ENCODE data around the gene WWOX. TPM values are rescaled to one million over a fixed set of nuclear protein-coding genes. Genes with fewer than 3 reads are reported as not detected.

Gene WWOX
- total RNA-seq, 1 experiment from 2014 or later: 28.3 TPM

- H3K36me3 ChIP-seq (ENCODE audit: low read depth, low read length): no peaks in the 10 kb centered on the region
- H3K27me3 ChIP-seq (ENCODE audit: low read length): no peaks in the 10 kb centered on the region
- H3K4me3 ChIP-seq (ENCODE audit: low read length): no peak overlapping the region
- no peaks in the 10 kb centered on the region for H4K20me1 ChIP-seq (ENCODE audit: low read length)
- H2AFZ ChIP-seq (ENCODE audit: low read length): no peak overlapping the region
- H3K4me1 ChIP-seq (ENCODE audit: insufficient read depth, low read length): peaks cover 11% of the 10 kb centered on the region
- ChIA-PET POLR2A (ENCODE audit: unreplicated experiment) (no interaction called here), CTCF (no interaction called here)
- no peaks in the 10 kb centered on the region for H3K9me2 ChIP-seq (replicated peaks; ENCODE audit: low read length)
- ATAC-seq (no peak), DNase-seq (no peak)
- no peaks in the 10 kb centered on the region for H3K79me2 ChIP-seq (ENCODE audit: low read length)
- no peak for TF ChIP-seq CTCF (conservative IDR thresholded peaks at IDR 0.05; ENCODE audit: low read depth, low read length)
- no peak for TF ChIP-seq EZH2 (IDR thresholded peaks at IDR 0.05; ENCODE audit: low read length, unreplicated experiment)
- intact Hi-C loops (cut with micrococcal nuclease): no loop called here
- no peak overlapping the region for H3K4me2 ChIP-seq (ENCODE audit: low read length)
- no peaks in the 10 kb centered on the region for H3F3A ChIP-seq (ENCODE audit: low read length, unreplicated experiment)
- no peak overlapping the region for H3K9ac ChIP-seq (ENCODE audit: low read length)
- no peak overlapping the region for H3K27ac ChIP-seq (ENCODE audit: low read length)
- no peaks in the 10 kb centered on the region for H3K9me3 ChIP-seq (ENCODE audit: low read length)
- BruUV-seq (replicated peaks): no TSS peak
Measured at GRCh38 chr16:78137179-78137578, 37.7 kb downstream of the WWOX start.

- ChIA-PET CTCF (no interaction called here), POLR2A (ENCODE audit: unreplicated experiment) (no interaction called here)
- no peaks in the 10 kb centered on the region for H4K20me1 ChIP-seq (ENCODE audit: low read length)
- H2AFZ ChIP-seq (ENCODE audit: low read length): no peak overlapping the region
- no peaks in the 10 kb centered on the region for H3K9me2 ChIP-seq (replicated peaks; ENCODE audit: low read length)
- intact Hi-C loops (cut with micrococcal nuclease): no loop called here
- no TSS peak for BruUV-seq (replicated peaks)
- no peaks in the 10 kb centered on the region for H3K36me3 ChIP-seq (ENCODE audit: low read depth, low read length)
- TF ChIP-seq EZH2phosphoT487 (IDR thresholded peaks at IDR 0.05; ENCODE audit: borderline replicate concordance, low read length) (no peak), EZH2 (IDR thresholded peaks at IDR 0.05; ENCODE audit: low read length, unreplicated experiment) (no peak), CTCF (conservative IDR thresholded peaks at IDR 0.05; ENCODE audit: low read depth, low read length) (no peak)
- no peaks in the 10 kb centered on the region for H3F3A ChIP-seq (ENCODE audit: low read length, unreplicated experiment)
- H3K9ac ChIP-seq (ENCODE audit: low read length): no peak overlapping the region
- no peak overlapping the region for H3K27ac ChIP-seq (ENCODE audit: low read length)
- no peaks in the 10 kb centered on the region for H3K9me3 ChIP-seq (ENCODE audit: low read length)
- H3K4me3 ChIP-seq (ENCODE audit: low read length): no peak overlapping the region
- H3K79me2 ChIP-seq (ENCODE audit: low read length): no peaks in the 10 kb centered on the region
- ATAC-seq (no peak), DNase-seq (no peak)
- H3K4me2 ChIP-seq (ENCODE audit: low read length): no peak overlapping the region
- no peaks in the 10 kb centered on the region for H3K27me3 ChIP-seq (ENCODE audit: low read length)
- peaks cover 19% of the 10 kb centered on the region for H3K4me1 ChIP-seq (ENCODE audit: insufficient read depth, low read length)
Measured at GRCh38 chr16:78137782-78138616, 38.5 kb downstream of the WWOX start.

GRCh38 chr16:78140818-78141466, 41.5 kb downstream of the WWOX start:
- intact Hi-C loops (cut with micrococcal nuclease): no loop called here
- Histone ChIP-seq H2AFZ (ENCODE audit: low read length) (no peak overlapping the region), H3K4me3 (ENCODE audit: low read length) (no peak overlapping the region), H3K9ac (ENCODE audit: low read length) (no peak overlapping the region), H3K79me2 (ENCODE audit: low read length) (no peaks in the 10 kb centered on the region), H3K4me1 (ENCODE audit: insufficient read depth, low read length) (peaks cover 12% of the 10 kb centered on the region; the same call in 1 of the 2 replicates), H3K4me2 (ENCODE audit: low read length) (no peak overlapping the region), H3F3A (ENCODE audit: low read length, unreplicated experiment) (no peaks in the 10 kb centered on the region), H4K20me1 (ENCODE audit: low read length) (no peaks in the 10 kb centered on the region), H3K9me3 (ENCODE audit: low read length) (no peaks in the 10 kb centered on the region), H3K9me2 (replicated peaks; ENCODE audit: low read length) (no peaks in the 10 kb centered on the region), H3K36me3 (ENCODE audit: low read depth, low read length) (no peaks in the 10 kb centered on the region), H3K27ac (ENCODE audit: low read length) (no peak overlapping the region), H3K27me3 (ENCODE audit: low read length) (no peaks in the 10 kb centered on the region)
- BruUV-seq (replicated peaks): no TSS peak
- ATAC-seq (no peak), DNase-seq (no peak)
- TF ChIP-seq EZH2phosphoT487 (IDR thresholded peaks at IDR 0.05; ENCODE audit: borderline replicate concordance, low read length) (no peak), CTCF (conservative IDR thresholded peaks at IDR 0.05; ENCODE audit: low read depth, low read length) (no peak), EZH2 (IDR thresholded peaks at IDR 0.05; ENCODE audit: low read length, unreplicated experiment) (no peak)
- POLR2A ChIA-PET (ENCODE audit: unreplicated experiment): no interaction called here
- CTCF ChIA-PET: no interaction called here
